Erythroblast (primary cell): ENCODE results near the gene HDGFL2.

Source experiments
- GATA1 ChIP-seq: IDR thresholded peaks from 2 replicates; pipeline ENCODE4 v1.6.1; 2011; ENCODE audit warnings: low read depth, mild to moderate bottlenecking, control low read depth, low read length, moderate library complexity
- POLR2A ChIP-seq: IDR thresholded peaks from 2 replicates; pipeline ENCODE4 v1.6.1; 2011; ENCODE audit warnings: mild to moderate bottlenecking, low read length

DNA sequence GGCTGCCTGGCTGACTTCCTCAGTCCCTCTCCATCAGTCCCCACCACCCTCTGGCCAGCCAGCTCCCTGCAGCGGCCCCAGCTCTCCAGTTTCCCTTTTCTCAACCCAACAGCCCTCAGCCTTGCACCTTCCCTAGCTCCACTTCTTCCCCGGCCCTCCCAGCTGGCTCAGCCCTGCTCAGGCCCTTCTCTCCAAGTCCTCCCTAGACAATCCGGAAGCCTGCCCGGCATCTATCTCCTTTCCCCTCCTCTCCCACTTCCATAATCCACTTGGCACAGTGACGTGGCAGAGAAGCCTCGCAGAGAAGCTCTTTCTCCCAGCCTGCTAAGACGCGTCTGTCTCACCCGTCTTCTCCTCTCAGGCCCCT lies 15.6 kb upstream of the HDGFL2 start:
- TF ChIP-seq POLR2A, result no peak
- no peak for TF ChIP-seq GATA1
